SU-DHL-6 (cell line): ENCODE results near the gene ADGRG7.
"Not testable (repeated sequence)": the region's sequence is repeated elsewhere in the genome, so short reads cannot be mapped to it uniquely, and the experiment has no call there.

Experiments used
- H2AFZ ChIP-seq: fragments of 200-600 bp; sonication (generic); 2 replicates; pipeline ENCODE4 v1.6.1; 2014; ENCODE audit warnings: low read depth, mild to moderate bottlenecking, moderate library complexity, mixed read lengths, antibody characterized with exemption, low read length; ENCODE audit not compliant: severe bottlenecking
- H3F3A ChIP-seq: fragments of 200-600 bp; shearing (Covaris generic); 2 replicates; pipeline ENCODE4 v1.6.0; 2016; ENCODE audit warnings: antibody characterized with exemption, mild to moderate bottlenecking; ENCODE audit not compliant: insufficient read depth
- H3K27ac ChIP-seq: fragments of 200-600 bp; sonication (generic); 2 replicates; pipeline ENCODE4 v1.5.1; 2016; ENCODE audit warnings: low read depth, mild to moderate bottlenecking, low read length, moderate library complexity, mixed read lengths
- H3K27me3 ChIP-seq: fragments of 200-600 bp; sonication (generic), shearing (Covaris generic); 2 replicates; pipeline ENCODE4 v1.6.0; 2014; ENCODE audit warnings: mild to moderate bottlenecking, low read length
- H3K36me3 ChIP-seq: fragments of 200-600 bp; sonication (generic); 2 replicates; pipeline ENCODE4 v1.6.1; 2014; ENCODE audit warnings: mild to moderate bottlenecking, low read length, mixed read lengths
- H3K4me2 ChIP-seq: fragments of 300-600, 200-600 bp; shearing (Covaris generic), sonication (generic); 2 replicates; pipeline ENCODE4 v1.6.0; 2014; ENCODE audit warnings: low read length, low read depth, mild to moderate bottlenecking; ENCODE audit not compliant: poor library complexity, severe bottlenecking
- H3K4me3 ChIP-seq: fragments of 200-600 bp; sonication (generic); 2 replicates; pipeline ENCODE4 v1.5.1; 2014; ENCODE audit warnings: antibody characterized with exemption, low read length, mild to moderate bottlenecking, mixed read lengths; ENCODE audit not compliant: insufficient read depth, poor library complexity, severe bottlenecking
- H3K79me2 ChIP-seq: fragments of 200-600 bp; sonication (generic); 2 replicates; pipeline ENCODE4 v1.6.1; 2014; ENCODE audit warnings: mild to moderate bottlenecking, low read length, moderate library complexity; ENCODE audit not compliant: insufficient read depth
- H3K9ac ChIP-seq: fragments of 200-600 bp; sonication (generic); 2 replicates; pipeline ENCODE4 v1.7.0; 2014; ENCODE audit warnings: mild to moderate bottlenecking, low read length
- H3K9me2 ChIP-seq: fragments of 200-600 bp; sonication (generic); replicated peaks from 2 replicates; pipeline ENCODE4 v1.6.1; 2014; ENCODE audit warnings: low read length; ENCODE audit not compliant: insufficient read depth
- H3K9me3 ChIP-seq: fragments of 200-600 bp; sonication (generic); 2 replicates; pipeline ENCODE4 v1.6.1; 2014; ENCODE audit warnings: low read length, mixed read lengths; ENCODE audit not compliant: insufficient read depth
- H4K20me1 ChIP-seq: fragments of 200-600 bp; sonication (generic); 2 replicates; pipeline ENCODE4 v1.6.1; 2014; ENCODE audit warnings: low read depth, mild to moderate bottlenecking, antibody characterized with exemption, low read length, moderate library complexity, mixed read lengths
- EZH2phosphoT487 ChIP-seq: fragments of 200-600 bp; sonication (generic), shearing (Covaris generic); conservative IDR thresholded peaks from 2 replicates; pipeline ENCODE4 v1.6.1; 2018; ENCODE audit warnings: mild to moderate bottlenecking, antibody characterized with exemption, low read length, moderate library complexity, mixed read lengths
- TF ChIP-seq, protein P1 (sequence below): fragments of 200-600 bp; sonication (generic); IDR thresholded peaks from one replicate; pipeline ENCODE4 v1.5.1; 2017; ENCODE audit warnings: antibody characterized with exemption, mild to moderate bottlenecking, low read length, moderate library complexity; ENCODE audit not compliant: insufficient read depth, poor library complexity, severe bottlenecking

ADGRG7 gene

DNA sequence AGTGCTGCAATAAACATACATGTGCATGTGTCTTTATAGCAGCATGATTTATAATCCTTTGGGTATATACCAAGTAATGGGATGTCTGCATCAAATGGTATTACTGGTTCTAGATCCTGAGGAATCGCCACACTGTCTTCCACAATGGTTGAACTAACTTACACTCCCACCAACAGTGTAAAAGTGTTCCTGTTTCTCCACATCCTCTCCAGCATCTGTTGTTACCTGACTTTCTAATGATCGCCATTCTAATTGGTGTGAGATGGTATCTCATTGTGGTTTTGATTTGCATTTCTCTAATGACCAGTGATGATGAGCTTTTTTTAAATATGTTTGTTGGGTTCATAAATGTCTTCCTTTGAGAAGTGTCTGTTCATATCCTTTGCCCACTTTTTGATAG lies 61.6 kb downstream of the ADGRG7 start:
- H3K27me3 ChIP-seq, H3K36me3 ChIP-seq, H4K20me1 ChIP-seq, H3K4me2 ChIP-seq, H3K27ac ChIP-seq, H3K4me3 ChIP-seq, H3K79me2 ChIP-seq, H3F3A ChIP-seq, H3K9me2 ChIP-seq, H2AFZ ChIP-seq, H3K9me3 ChIP-seq, H3K9ac ChIP-seq: not testable (repeated sequence)

DNA sequence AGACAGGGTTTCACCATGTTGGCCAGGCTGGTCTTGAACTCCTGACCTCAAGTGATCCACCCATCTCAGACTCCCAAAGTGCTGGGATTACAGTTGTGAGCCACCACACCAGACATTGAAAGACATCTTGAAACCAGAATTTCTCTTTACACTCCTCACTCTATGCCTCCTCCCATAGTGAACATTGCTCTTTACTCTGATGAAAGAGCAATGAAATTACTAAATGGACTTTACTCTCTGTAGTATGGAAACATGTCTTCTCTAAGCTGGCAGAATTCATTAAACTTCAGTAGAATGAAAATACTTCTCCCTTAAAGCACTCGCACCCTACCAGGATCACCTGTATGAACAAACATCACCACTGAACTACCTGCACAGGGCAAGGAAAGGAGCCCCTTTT lies 72.1 kb downstream of the ADGRG7 start:
- H3F3A ChIP-seq = no peaks in the 10 kb centered on the region
- H3K9me3 ChIP-seq = no peaks in the 10 kb centered on the region
- H3K9ac ChIP-seq = no peak overlapping the region
- H3K36me3 ChIP-seq = no peaks in the 10 kb centered on the region
- no peaks in the 10 kb centered on the region for H3K79me2 ChIP-seq
- H4K20me1 ChIP-seq = no peaks in the 10 kb centered on the region
- no peak overlapping the region for H3K27ac ChIP-seq
- H3K9me2 ChIP-seq = no peaks in the 10 kb centered on the region
- H3K4me2 ChIP-seq = no peak overlapping the region
- no peak overlapping the region for H3K4me3 ChIP-seq
- H2AFZ ChIP-seq = no peak overlapping the region
- H3K27me3 ChIP-seq = no peaks in the 10 kb centered on the region
- no peak for TF ChIP-seq EZH2phosphoT487
- TF ChIP-seq, protein P1, sequence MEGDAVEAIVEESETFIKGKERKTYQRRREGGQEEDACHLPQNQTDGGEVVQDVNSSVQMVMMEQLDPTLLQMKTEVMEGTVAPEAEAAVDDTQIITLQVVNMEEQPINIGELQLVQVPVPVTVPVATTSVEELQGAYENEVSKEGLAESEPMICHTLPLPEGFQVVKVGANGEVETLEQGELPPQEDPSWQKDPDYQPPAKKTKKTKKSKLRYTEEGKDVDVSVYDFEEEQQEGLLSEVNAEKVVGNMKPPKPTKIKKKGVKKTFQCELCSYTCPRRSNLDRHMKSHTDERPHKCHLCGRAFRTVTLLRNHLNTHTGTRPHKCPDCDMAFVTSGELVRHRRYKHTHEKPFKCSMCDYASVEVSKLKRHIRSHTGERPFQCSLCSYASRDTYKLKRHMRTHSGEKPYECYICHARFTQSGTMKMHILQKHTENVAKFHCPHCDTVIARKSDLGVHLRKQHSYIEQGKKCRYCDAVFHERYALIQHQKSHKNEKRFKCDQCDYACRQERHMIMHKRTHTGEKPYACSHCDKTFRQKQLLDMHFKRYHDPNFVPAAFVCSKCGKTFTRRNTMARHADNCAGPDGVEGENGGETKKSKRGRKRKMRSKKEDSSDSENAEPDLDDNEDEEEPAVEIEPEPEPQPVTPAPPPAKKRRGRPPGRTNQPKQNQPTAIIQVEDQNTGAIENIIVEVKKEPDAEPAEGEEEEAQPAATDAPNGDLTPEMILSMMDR = no peak

DNA sequence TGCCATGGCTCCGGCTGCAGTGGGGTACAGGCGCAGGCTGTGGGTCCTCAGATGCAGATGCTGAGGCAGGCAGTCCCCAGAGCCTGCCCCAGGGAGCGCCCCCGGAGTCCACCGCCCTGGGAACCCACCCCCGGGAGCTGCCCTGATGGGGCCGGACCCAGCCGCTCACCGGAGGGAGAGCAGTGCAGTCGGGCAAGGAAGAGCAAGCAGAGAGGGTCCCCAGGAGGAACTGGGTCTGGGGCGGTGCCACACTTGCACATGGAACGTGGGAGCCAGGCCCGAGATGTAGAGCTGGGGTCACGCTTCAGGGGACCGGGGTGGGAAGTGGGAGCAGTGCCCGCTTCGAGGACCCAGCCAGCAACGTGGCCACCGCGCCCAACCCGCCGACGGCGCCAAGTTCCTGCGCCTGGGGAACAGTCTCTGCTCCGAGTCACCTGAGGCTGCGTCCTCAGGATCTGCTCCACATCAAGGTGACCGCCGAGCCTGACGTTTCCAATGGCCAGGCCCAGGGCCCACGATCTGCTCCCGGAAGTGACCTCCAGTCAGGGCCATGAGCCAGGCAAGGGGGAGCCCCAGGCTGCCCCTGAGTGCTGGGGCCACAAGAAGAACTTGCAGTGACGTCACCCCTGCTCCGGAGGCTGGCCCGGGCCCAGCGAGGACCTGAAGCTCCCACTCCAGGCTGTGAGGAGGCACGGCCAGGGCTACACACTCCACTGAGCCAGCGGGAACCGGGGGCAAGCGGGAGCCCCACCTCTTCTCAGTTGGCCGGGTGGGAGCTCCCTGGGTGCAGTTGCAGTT lies 72.9 kb downstream of the ADGRG7 start:
- no peak overlapping the region for H3K9ac ChIP-seq
- H3F3A ChIP-seq = no peaks in the 10 kb centered on the region
- TF ChIP-seq EZH2phosphoT487 = no peak
- TF ChIP-seq, protein P1 = no peak
- H3K9me2 ChIP-seq = no peaks in the 10 kb centered on the region
- H3K79me2 ChIP-seq = no peaks in the 10 kb centered on the region
- no peak overlapping the region for H3K4me2 ChIP-seq
- H3K9me3 ChIP-seq = no peaks in the 10 kb centered on the region
- no peaks in the 10 kb centered on the region for H4K20me1 ChIP-seq
- no peak overlapping the region for H3K4me3 ChIP-seq
- H3K27ac ChIP-seq = no peak overlapping the region
- no peaks in the 10 kb centered on the region for H3K27me3 ChIP-seq
- H3K36me3 ChIP-seq = no peaks in the 10 kb centered on the region
- no peak overlapping the region for H2AFZ ChIP-seq

DNA sequence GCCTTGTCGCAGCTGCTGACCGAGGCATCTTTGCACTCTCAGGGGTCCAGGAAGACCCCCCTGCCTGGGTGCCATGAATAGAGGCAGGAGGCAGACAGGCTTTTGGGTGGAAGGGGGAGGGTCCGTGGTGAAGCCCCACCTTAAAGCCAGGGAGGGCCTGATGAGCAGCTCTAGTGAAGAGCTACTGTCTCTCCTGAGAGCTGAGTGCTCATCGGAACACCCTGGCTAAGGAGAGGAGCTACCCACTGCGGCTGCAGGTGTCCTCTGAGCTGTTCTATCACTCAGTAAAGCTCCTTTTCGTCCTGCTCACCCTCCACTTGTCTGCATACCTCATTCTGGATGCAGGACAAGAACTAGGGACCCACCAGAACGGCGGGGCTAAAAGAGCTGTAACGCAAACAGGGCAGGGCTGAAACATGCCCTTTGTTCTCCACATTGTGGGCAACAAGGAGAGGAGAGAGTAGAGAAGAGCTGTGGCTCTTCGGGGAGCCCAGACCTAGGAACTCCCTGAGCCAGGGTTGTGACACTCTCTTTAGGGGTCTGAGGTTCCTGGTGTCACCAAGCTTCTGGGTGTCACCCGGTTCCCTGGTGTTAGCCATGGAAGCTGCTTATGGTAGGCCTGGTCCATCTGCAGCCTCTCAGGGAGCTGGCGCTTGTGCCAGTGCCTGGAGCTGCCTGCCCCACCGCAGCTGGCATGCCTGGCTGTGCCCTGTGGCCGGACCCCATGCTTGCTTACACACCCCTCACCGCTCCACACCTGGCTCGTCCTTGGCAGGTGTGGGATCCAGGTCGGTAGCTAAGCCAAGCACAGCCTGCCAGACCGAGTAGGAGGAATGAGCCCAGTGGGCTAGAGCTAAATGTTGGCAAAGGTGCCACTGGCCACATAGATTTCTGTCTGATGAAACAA lies 73.7 kb downstream of the ADGRG7 start:
- Histone ChIP-seq H3K4me2 (no peak overlapping the region), H4K20me1 (no peaks in the 10 kb centered on the region), H3K9me2 (no peaks in the 10 kb centered on the region), H2AFZ (no peak overlapping the region), H3F3A (no peaks in the 10 kb centered on the region), H3K36me3 (no peaks in the 10 kb centered on the region), H3K9me3 (no peaks in the 10 kb centered on the region), H3K9ac (no peak overlapping the region), H3K79me2 (no peaks in the 10 kb centered on the region), H3K27ac (no peak overlapping the region), H3K27me3 (no peaks in the 10 kb centered on the region), H3K4me3 (no peak overlapping the region)
- TF ChIP-seq, protein P1 = no peak
- TF ChIP-seq EZH2phosphoT487 = no peak
